ENCODE measurements around the gene CCDC183. TPM values are rescaled to one million over a fixed set of nuclear protein-coding genes. Genes with fewer than 3 reads are reported as not detected.
"Not testable (repeated sequence)": the region's sequence is repeated elsewhere in the genome, so short reads cannot be mapped to it uniquely, and the experiment has no call there.

The CCDC183 gene
- total RNA-seq, 2 donors from 2014 or later: 2.4 to 20.0 TPM

- peak overlapping the region; percentile 93 for H3K27ac ChIP-seq
- H3K4me1 ChIP-seq: peaks cover 10% of the 10 kb centered on the region
- DNase-seq: peak; percentile 88
- no peaks in the 10 kb centered on the region for H3K9me3 ChIP-seq
- no peak for TF ChIP-seq CTCF (IDR thresholded peaks at IDR 0.05)
- H3K9ac ChIP-seq (ENCODE audit: low read depth in 2 of 2, low read length in 2 of 2): peak overlapping the region; percentile 74 to 86
- H3K4me3 ChIP-seq: peak overlapping the region; percentile 44
- H3K27me3 ChIP-seq: no peaks in the 10 kb centered on the region
- intact Hi-C loops (cut with DNase I): loop anchor here (10.0 kb wide), 1 partner anchor 46 kb away; the partner anchor contains the start of genes AJM1 and PHPT1
- no peaks in the 10 kb centered on the region for H3K36me3 ChIP-seq
Measured at GRCh38 chr9:136799079-136799853, 3.1 kb downstream of the CCDC183 start.

GRCh38 chr9:136799854-136800657 lies 3.9 kb downstream of the CCDC183 start:
- H3K4me3 ChIP-seq: peak overlapping the region; percentile 44
- H3K36me3 ChIP-seq: no peaks in the 10 kb centered on the region
- intact Hi-C loops (cut with DNase I): loop anchor here (10.0 kb wide), 1 partner anchor 45 kb away; the partner anchor contains the start of genes AJM1 and PHPT1
- no peaks in the 10 kb centered on the region for H3K9me3 ChIP-seq
- peaks cover 10% of the 10 kb centered on the region for H3K4me1 ChIP-seq
- H3K27ac ChIP-seq: peak overlapping the region; percentile 93
- H3K9ac ChIP-seq (ENCODE audit: low read depth in 2 of 2, low read length in 2 of 2): peak overlapping the region; percentile 74 to 86
- DNase-seq: peak; percentile 97
- no peaks in the 10 kb centered on the region for H3K27me3 ChIP-seq
- no peak for TF ChIP-seq CTCF (IDR thresholded peaks at IDR 0.05)

- Histone ChIP-seq H3K9me3 (no peaks in the 10 kb centered on the region), H3K27me3 (no peaks in the 10 kb centered on the region), H3K9ac (ENCODE audit: low read depth in 2 of 2, low read length in 2 of 2) (no peak overlapping the region), H3K36me3 (no peaks in the 10 kb centered on the region), H3K27ac (no peak overlapping the region), H3K4me3 (no peak overlapping the region), H3K4me1 (peaks cover 20% of the 10 kb centered on the region)
- intact Hi-C loops (cut with DNase I): no loop called here
- DNase-seq: peak; percentile 18
- TF ChIP-seq CTCF (IDR thresholded peaks at IDR 0.05): no peak
Measured at GRCh38 chr9:136802321-136802720, 6.2 kb downstream of the CCDC183 start.

GRCh38 chr9:136803009-136803550 lies 6.9 kb downstream of the CCDC183 start:
- H3K9me3 ChIP-seq; H3K9ac ChIP-seq (ENCODE audit: low read depth in 2 of 2, low read length in 2 of 2); H3K36me3 ChIP-seq; intact Hi-C loops (cut with DNase I); DNase-seq; H3K27me3 ChIP-seq; H3K4me3 ChIP-seq; H3K27ac ChIP-seq: not testable (repeated sequence)
- H3K4me1 ChIP-seq: peaks cover 20% of the 10 kb centered on the region

GRCh38 chr9:136803551-136804508 lies 7.7 kb downstream of the CCDC183 start:
- H3K4me3 ChIP-seq: no peak overlapping the region
- peak overlapping the region in 1 of 2 donors; percentile 27 for H3K9ac ChIP-seq (ENCODE audit: low read depth in 2 of 2, low read length in 2 of 2)
- no peak overlapping the region for H3K27ac ChIP-seq
- H3K9me3 ChIP-seq: no peaks in the 10 kb centered on the region
- peak; percentile 17 for DNase-seq
- H3K4me1 ChIP-seq: peaks cover 15% of the 10 kb centered on the region
- intact Hi-C loops (cut with DNase I): no loop called here
- H3K27me3 ChIP-seq: no peaks in the 10 kb centered on the region
- no peak for TF ChIP-seq CTCF (IDR thresholded peaks at IDR 0.05)
- no peaks in the 10 kb centered on the region for H3K36me3 ChIP-seq

All from colonic mucosa (tissue), 4 donors.